DMS 273 (cell line): ENCODE measurements around the gene CAPN12.

Experiments used
- DNase-seq: peaks from one replicate; lab custom pipeline; 2025; ENCODE audit not compliant: unreplicated experiment; lab: John Stamatoyannopoulos, UW

Gene CAPN12

DNA sequence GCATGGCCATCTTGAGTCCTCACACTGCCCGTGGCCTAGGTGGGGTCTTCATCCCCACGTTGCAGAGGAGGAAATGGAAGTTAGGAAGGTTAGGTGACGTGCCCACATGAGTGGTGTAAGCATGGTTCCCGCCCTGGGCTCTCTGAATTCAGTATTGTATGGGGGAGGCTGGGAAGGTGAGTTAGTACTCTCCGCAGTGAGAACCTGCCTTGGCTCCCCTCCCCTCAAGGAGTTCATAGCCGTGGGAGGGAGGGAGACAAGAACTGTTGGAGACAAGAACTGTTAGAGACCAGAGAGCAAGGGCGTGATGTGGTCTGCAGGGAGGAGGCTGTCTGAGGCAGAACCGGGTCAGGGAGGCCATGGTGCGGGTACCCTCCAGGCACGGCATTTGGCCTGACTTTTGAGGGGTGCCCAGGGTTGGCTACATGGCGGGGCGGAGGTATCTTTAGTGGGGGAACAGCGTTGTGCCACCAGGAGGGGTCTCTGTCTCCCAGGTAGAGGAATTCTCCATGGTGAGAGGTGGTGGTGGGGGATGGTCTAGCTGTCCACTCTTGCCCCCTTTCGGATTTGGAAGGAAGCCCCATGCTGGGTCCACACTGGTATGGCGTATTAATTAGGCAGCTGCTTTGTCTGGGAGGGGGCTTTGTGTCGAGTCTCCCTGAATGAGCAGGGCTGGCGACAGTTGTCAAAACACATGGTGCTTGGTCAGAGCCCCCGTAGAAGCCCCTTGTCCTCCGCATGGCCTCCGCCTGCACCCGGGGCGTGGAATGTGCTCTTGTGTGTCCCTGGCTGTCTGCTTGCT lies 45.8 kb downstream of the CAPN12 start:
- no peak for DNase-seq

DNA sequence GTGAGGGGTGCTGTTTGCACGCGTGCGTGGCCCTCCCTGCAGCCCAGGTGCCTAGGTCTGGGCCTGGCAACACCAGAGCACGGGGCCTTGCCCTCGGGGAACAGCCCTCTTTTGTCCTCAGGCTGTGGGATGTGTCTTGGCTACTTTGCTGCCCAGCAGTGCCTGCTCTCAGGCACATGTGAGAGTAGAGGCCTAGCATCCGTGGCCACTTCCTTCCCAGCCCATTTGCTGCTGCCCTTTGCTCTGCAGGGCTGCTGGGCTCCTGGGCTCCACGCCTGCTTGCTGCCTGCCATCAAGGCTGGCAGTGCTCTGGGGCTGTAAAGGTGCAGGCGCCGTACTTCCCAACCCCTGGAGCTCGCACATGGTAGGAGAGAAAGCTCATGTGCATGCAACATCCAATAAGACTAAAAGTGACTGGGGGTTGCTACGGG lies 46.6 kb downstream of the CAPN12 start:
- DNase-seq: no peak

DNA sequence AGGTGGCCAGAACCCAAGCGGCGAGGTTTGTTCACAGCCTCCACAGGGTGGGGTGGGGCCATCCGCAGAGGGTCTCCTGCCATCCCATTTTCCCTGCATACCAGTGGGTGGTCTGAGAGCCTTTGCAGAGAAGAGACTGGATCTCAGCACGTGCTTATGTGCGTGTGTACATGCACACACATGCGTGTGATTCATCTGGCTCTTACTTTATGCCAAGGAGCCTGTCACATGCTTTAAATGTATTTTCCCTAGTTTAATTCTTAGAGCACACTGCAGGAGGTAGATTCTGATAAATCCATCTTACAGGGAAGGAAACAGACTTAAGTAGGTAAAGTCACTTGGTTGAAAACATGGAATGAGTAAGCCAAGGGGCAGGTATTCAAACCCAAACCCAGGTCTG lies 47.1 kb downstream of the CAPN12 start:
- no peak for DNase-seq

DNA sequence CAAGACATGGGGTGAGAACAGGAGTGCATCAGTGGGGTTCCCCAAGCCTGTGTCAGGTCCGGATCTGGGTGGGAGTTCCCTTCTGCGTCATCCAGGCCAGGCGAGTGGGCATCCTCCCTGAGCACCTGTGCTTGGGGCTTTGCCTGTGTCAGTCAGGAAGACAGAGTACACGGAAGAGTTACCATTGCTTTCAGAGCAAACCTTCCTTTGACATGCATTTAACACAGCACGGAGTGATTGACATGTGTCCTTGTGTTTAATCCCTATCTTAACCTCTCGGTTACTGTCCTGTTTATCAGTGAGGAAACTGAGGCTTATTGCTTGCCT lies 47.6 kb downstream of the CAPN12 start:
- DNase-seq: no peak

DNA sequence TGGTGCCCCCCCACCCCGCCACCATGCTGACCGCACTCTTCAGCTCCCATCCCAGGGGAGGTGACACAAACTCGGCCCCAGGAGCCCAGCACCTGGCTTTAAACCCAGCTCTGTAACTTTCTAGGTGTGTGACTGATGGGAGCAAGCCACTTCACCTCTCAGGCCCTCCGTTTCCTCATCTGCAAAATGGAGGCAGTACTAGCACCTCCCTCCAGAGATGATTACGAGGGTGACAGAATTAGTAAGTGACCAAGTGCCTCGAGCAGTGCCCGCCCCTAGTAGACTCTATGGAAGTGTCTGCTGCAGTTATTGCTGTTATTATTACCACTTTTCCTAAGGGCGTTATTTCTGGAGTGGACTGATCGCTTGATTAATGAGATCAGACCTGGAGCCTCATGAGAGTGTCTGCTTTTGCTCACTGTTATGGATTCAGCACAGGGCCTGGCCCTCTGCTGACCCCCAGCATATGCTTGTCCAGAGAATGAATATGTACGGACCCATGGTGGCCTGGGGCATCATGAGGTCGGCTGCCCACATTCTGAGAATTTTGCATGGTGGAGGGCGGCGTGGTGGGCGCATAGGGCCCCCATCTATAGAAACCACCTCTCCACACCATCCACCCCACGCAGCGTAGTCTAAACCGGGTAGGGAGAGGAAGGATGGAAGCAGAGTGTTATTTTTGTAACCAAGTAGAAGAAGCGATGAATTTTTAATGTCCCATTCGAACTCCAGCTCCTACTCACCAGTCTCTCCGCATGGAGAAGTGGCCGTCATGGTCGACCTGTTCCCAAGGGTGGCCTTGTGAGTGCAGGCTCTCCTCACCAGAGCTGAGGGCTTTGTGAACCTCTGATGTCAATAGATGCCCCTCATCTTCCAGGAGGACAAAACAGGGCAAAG lies 48.2 kb downstream of the CAPN12 start:
- no peak for DNase-seq

DNA sequence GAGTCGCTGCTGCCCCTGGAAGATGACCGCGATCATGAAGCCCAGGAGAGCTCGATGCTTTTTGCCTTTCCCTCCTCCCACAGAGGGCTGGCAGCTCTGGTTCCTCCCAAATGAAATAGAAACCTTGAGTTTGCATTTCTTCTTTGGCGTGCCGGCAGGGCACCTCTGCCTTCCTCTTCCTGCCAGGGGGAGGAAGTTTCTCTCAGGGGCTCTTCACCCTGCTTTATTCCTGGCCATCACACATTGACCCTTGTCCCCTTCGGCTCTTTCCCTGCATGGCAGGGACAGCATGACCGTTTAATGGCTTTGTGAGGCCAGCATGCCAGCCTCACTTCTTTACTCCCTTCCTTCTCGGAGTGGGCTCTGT lies 49.0 kb downstream of the CAPN12 start:
- DNase-seq: no peak

DNA sequence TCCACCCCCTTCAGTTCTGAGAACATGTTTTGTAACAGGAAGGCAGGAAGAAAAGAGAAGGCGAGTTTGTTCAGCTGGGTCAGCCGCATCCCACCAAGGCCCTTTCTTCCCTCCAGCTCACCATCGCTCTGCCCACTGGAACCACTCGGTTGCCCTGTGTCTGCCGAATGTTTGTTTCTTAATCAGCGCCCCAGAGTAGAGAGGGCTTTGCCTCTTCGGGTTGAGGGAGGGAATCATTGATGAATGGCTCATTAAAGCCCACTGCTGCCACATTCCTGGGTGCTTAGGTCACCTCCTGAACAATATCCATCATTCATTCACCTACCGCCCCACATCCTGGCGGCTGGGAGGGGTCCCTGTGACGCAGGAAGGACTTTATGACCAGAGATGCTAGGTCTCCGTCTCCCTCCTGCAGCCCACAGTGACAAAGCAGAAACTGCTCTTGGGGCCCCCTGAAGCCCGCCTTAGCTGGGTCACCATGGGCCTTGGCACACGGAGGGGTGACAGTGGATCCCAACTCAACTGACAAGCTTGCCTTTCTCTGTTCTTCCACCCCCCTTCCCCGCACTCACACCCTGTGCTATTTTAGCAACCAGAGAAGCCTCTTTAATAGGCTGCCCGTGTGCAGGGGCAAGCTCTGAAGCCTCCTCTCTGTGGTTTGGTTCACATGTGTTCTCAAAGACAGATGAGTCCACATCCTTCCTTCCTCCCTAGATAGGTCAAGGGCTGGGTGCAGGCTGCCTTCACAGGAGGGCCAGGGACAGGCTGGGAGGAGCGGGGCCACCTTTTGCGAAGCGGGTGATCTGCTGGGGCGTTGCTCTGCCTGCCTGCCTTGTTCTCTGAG lies 50.7 kb downstream of the CAPN12 start:
- no peak for DNase-seq

DNA sequence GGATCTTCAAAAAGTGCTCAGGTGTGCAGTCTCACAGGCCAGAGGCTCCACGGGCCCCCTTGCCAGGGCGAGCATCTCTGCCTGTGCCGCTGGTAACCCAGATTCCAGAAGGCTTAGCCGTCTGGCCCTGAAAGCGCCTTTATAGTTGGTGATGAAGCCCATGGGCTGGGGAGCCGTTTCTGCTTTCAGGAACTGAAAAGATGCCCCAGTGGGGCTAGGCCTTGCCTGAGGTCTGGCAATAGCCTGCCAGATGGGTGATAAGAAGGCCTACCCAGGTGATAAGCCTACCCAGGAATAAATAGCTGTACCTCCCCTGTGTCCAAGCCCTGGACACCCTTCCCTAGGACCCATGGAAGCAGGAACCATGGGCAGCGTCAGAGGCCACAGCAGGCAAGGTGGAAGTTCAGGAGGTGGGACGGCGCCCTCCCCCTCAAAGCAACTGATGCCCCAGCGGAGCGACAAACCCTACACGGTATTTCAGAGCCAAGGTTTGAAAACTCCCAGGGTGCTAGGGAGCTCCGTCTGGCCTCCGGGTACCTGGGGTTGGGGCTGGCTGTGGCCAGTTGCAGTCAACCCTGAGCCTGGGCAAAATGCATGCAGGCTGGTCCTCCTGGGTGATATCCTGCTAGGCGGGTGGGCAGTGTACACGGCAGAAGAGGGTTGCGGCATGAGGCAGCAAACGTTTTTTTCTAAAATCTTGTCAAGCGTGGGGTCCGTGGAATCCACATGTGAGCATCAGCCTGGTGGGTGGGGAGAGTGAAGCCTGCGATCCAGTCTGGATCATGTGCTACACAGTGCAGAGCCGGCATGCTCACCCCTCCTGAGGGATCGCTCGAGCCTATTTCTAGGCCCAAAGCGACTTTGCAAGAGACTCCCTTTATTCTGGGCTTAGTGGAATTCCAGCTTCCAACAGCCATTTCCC lies 51.6 kb downstream of the CAPN12 start:
- DNase-seq: no peak

DNA sequence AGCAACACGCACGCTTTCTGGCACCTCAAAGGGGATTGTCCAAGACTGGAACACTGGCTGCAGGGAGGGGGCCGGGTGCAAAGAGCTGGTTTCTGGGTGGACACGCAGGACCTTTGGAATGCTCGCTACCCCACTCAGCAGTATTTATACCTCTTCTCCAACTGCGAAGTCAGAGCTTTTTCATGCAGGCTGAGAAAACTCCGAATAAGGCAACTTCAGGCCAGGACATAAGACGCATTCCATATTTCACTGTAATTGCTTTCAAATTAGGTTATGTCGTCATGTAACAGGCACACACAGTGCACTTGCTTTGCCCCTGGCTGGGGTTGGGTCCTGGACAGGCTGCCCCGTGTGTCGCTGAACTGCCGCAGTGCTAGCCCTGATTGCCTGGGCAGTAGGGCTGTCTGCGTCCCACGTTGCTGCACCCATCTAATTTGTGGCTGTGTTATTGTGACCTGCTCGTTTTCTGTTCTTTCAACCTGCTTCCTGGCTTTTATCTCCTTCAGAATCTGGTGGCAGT lies 52.3 kb downstream of the CAPN12 start:
- DNase-seq: no peak

DNA sequence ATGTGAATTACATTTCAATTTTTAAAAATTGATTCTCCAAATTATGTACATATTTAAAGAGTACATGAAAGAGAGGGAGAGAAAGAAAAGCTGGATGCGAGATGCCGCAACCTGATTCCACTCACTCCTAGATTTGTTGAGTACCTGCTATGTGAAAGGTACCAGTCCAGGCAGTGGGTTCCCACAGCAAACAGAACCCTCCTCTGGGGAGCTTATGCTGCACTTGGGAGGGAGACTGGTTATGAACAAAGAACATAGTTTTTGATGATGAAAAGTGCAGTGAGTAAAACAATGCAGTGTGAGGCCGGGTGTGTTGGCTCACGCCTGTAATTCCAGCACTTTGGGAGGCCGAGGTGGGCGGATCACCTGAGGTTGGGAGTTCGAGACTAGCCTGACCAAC lies 53.4 kb downstream of the CAPN12 start:
- DNase-seq: no peak

DNA sequence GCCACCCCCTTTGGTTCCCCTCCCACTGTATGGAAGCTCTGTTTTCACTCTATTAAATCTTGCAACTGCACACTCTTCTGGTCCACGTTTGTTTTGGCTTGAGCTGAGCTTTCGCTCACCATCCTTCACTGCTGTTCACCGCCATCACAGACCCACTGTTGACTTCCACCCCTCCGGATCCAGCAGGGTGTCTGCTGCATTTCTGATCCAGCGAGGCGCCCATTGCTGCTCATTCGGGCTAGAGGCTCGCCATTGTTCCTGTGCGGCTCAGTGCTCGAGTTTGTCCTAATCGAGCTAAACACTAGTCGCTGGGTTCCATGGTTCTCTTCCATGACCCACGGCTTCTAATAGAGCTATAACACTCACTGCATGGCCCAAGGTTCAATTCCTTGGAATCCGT lies 54.1 kb downstream of the CAPN12 start:
- DNase-seq: no peak

DNA sequence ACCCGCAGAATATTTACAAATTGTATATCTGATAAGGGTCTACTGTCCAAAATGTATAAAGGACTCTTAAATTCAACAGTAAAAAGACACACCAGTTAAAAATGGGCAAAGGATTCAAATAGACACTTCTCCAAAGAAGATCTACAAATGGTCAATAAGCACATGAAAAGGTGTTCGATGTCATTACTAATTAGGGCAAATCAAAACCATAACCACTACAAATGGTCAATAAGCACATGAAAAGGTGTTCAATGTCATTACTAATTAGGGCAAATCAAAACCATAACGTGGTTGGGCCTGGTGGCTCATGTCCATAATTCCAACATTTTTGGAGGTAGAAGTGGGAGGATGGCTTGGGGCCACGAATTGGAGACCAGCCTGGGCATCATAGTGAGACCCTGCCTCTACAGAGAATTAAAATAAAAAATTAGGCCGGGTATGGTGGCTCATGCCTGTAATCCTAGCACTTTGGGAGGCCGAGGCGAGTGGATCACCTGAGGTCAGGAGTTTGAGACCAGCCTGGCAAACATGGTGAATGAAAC lies 56.4 kb downstream of the CAPN12 start:
- no peak for DNase-seq

DNA sequence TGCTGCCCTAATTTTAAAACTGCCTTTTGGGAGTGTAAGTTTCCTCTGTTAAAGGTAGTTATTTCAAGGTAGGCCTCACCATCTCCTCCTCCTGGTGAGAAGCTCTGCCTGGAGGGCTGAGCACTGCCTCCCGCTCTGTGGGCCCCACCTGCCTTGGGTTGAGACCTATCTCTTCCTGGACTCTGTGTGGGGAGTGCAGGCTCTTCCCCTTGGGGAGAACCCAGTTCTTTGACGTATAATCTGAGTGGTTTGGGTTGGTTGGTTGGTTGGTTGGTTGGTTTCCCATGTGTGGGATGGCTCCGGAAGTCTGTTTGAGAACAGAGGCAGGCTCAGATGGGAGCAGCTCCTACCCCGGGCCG lies 57.8 kb downstream of the CAPN12 start:
- no peak for DNase-seq

DNA sequence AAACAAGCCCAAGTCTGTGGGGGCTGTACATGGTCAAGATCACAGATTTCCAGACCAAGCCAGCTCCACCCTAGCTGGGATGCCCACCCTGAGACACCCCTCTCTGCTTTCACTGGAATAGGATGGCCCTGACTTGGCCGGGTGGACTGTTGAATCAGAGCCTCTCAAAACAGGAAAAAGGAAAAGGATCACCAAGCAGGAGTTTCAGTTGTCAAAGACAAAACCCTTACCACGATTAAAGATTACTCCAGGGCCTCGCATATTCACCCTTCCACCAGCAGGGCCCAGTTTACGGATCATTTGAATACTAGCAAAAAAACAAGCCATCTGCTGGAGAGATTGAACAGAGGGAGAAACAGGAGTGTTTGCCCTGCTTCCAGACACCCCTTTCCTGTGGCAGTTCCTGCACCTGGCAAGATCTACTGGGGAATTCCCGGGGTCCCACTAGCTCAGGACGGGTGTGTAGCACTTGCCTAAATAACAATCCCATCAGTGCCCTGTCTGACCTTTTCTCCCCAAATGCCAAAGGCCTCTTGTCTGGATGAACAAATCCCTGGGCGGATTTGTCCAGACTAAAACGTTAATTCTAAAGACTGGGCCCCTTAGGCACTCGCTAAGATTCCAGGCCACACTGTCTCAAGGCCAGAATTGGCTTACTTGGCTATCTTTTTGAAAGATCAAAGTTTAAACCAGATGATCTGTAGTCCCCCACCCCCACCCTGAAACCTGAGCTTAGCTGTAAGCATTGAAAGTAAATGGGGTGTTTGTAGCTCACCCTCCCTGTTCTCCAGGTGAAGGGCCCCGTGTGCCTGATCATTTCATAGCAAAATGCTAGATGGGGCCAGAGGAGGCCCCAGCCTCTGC lies 58.4 kb downstream of the CAPN12 start:
- peak; percentile 93 for DNase-seq

DNA sequence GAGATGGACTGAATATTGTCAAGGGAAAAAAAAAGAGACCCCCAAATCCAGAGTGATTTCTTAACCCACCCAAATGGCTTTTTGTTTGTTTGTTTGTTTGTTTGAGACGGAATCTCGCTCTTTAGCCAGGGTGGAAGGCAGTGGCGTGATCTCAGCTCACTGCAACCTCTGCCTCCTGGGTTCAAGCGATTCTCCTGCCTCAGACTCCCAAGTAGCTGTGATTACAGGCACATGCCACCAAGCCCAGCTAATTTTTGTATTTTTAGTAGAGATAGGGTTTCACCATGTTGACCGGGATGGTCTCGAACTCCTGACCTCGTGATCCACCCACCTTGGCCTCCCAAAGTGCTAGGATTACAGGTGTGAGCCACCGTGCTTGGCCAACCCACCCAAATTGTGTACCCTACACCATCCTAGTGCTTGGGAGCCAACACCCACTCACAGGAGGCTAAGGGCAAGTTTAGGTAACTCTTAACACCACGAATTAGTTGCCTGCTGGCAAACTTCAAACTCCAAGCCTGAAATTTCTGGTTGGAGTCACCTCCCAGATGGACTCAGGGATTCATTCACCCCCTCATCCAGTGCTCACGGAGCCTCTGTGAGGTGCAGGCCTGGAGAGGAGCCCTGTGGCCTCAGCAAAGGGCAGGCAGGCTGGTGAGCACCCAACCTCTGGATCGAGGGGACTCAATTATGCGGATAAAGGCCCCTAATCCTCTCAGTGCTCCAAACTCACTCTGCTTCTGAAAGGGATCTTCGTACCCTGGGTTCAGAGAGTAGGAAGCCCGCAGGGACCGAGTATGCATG lies 59.2 kb downstream of the CAPN12 start:
- no peak for DNase-seq

DNA sequence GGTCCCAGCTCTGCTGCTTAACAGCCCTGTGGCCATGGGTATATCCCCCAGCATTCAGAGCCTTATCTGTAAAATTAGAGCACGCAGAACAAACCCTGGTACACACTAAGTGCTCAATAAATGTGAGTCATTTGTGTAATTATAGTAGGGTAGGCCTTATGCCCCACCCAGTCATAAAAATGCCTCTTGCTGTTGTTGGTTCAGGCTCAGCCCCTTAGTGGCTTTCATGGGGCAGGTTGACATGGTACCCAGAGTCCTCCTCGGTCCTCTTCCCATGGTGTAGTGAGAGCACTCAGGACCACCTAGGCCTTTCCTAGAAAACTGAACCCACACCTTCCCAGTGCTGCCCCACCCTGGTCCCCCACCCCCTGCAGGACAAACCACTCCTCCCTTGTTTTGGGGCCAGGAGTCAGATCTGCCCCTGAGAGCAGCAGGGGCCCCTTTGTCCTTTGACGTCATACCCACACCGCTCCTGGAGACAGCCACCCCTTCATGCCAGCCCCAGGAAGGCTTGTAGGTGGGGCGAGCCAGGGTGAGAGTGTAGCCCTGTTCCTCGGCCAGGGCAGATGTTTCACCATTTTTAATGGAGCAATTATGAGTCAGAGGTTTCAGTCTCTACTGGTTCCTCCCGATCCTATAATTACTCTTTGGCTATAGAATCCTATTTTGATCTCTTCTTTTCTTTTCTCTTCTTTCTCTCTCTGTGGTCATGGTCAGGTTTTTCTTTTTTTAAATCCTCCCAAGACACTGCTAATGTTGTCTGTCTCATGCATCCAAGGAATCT lies 60.0 kb downstream of the CAPN12 start:
- peak; percentile 95 for DNase-seq

DNA sequence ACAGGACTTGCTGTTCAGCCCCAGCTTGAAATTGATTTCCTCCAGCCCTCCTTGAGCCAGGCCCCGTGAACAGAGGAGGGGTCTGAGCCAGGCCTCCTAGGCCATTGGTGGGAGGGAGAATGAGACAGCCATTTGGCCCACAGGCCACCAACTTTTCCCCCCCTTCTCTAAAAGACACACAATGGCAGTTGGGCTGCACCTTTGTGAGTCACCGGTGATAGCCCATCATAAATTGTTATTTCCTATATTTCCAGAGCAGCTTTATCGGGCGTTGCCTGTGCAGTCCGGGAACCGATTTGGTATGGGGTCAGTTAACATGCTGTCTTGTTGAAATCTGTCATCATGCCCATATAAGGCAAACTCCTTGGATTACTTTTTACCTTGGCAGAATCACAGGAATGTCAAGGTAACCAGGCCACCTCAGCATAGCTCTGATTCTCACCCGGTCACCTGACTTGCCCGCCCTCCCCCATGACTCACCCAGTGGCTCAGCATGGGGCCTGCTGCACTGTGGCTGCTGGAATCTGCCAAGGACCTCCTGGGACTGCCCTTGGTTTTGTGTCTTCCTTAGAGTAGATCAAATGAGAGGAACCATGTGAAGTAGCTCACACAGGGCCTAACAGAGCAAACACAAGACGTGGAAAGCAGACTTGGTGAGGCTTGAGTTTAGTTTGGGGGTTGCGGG lies 60.7 kb downstream of the CAPN12 start:
- peak; percentile 75 for DNase-seq
